ENCODE measurements around the gene ABCA7.

DNA sequence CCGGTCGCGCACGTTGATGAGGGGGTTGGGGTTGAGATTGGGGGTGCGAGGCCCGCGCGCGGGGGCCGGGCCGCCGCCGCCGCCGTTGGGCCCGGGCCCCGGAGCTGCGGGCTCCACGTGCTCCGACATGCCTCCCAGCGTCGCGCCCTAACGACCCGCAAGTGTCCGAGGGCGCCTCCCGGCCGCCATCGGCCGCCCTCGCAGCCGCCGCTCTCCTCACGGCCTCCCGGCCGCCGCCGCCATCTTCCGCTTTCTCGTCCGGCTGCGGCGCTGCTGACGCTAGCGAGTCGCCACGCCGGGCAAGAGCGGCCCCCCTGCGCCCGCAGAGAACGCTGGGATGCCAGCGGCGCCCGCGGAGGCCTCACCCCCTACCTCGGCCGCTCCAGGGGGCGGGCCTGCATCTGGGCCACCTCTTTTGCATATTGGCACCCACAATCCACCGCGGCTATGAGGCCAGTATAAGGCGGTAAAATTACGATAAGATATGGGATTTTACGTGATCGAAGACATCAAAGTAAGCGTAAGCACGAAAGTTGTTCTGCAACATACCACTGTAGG lies 19.0 kb upstream of the ABCA7 start, which contains the start of gene TMEM259:
- no peak for TF ChIP-seq EZH2 (IDR thresholded peaks at IDR 0.05; ENCODE audit: insufficient read depth, poor library complexity, severe bottlenecking)
- no peak for TF ChIP-seq EZH2phosphoT487 (IDR thresholded peaks at IDR 0.05; ENCODE audit: insufficient read depth, low read depth)
